GM12875 (cell line): Measurements from ENCODE around the gene ITSN2.

ENCODE experiments used
- H3K4me3 ChIP-seq: one replicate; pipeline ENCODE4 v1.5.1; 2011; ENCODE audit warnings: low read depth, low read length, control low read depth
- TF ChIP-seq, protein P1 (sequence below): IDR thresholded peaks from 2 replicates; pipeline ENCODE4 v1.5.1; 2011; ENCODE audit warnings: low read depth, mild to moderate bottlenecking, control low read depth, inconsistent platforms, low read length, moderate library complexity, borderline replicate concordance; ENCODE audit not compliant: insufficient read depth

The ITSN2 gene

GRCh38 chr2:24380820-24381219 is 20.5 kb upstream of the ITSN2 start:
- TF ChIP-seq, protein P1, sequence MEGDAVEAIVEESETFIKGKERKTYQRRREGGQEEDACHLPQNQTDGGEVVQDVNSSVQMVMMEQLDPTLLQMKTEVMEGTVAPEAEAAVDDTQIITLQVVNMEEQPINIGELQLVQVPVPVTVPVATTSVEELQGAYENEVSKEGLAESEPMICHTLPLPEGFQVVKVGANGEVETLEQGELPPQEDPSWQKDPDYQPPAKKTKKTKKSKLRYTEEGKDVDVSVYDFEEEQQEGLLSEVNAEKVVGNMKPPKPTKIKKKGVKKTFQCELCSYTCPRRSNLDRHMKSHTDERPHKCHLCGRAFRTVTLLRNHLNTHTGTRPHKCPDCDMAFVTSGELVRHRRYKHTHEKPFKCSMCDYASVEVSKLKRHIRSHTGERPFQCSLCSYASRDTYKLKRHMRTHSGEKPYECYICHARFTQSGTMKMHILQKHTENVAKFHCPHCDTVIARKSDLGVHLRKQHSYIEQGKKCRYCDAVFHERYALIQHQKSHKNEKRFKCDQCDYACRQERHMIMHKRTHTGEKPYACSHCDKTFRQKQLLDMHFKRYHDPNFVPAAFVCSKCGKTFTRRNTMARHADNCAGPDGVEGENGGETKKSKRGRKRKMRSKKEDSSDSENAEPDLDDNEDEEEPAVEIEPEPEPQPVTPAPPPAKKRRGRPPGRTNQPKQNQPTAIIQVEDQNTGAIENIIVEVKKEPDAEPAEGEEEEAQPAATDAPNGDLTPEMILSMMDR: no peak
- H3K4me3 ChIP-seq: no peak overlapping the region

DNA sequence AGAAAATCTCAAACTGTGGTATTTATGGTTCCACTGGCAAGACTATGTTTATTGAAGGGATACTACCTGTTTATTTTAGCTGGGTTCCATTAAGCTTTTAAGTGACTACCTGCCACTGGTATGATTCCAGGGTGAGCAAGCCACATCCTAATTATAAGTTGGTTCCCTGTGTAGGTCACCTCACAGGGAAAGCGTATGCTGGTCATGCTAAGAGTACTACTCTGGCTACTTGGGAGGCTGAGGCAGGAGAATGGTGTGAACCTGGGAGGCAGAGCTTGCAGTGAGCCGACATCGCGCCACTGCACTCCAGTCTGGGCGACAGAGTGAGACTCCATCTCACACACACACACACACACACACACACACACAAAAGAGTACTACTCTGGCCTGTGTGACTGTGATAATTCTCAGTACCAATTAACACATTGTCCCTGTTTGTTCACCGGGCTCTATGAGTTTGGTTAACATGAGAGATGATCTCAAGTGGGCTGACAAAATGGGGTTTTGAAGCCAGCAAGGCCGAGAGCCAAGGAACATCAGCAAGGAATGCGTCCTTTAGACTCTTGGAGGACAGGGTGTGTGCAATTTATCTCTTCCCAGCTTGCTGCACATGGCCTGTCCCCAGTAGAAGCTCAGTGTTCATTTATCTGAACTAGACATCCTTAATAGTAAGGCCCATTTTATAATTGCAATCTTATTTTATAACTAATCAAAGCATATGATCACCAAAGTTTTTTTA is 15.2 kb upstream of the ITSN2 start:
- no peak overlapping the region for H3K4me3 ChIP-seq
- TF ChIP-seq, protein P1: no peak

GRCh38 chr2:24374301-24374700 is 14.0 kb upstream of the ITSN2 start:
- TF ChIP-seq, protein P1: no peak
- H3K4me3 ChIP-seq: no peak overlapping the region

GRCh38 chr2:24372033-24372432 is 11.7 kb upstream of the ITSN2 start:
- TF ChIP-seq, protein P1: no peak
- no peak overlapping the region for H3K4me3 ChIP-seq

DNA sequence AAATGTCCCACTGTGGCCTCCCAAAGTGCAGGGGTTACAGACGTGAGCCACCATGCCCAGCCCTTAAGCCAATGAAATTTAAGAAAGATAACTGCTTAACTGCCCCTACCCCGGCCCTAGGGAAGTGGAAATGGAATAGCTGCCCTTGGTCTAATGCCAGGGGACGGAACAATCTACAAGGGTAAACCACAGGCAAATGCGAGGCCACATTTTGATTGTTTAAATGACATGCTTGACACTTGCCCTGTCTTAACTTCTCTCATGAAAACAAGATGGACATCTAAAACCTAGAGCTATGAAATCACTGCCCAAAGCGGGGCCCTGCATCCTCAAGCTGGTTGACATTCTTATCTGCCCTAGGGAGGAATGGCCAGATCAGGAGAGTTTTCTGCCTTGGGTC is 5.5 kb upstream of the ITSN2 start:
- TF ChIP-seq, protein P1: no peak

DNA sequence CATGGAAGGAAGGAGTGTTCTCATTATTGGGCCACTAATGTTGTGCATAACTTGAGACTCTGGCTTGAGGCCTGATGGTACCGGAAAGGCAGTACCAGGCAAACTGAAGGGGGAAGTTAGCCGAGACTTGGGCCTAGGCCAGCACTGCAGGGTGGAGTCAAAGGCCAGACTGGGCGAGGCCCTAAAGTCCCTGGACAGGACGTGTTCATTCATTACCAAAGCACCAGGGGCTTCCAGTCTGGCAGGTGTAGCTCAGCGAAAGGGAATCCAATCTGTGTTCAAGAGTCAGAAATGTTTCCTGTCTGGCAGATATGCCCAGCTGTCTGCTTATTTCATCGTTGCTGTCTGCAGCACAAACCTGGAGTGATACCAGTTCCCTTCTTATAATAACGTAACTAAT is 4.7 kb upstream of the ITSN2 start:
- TF ChIP-seq, protein P1: no peak
- no peak overlapping the region for H3K4me3 ChIP-seq

More for the DNA sequence above, 5.5 kb upstream of the ITSN2 start:
- no peak overlapping the region for H3K4me3 ChIP-seq

GRCh38 chr2:24363301-24363700 is 3.0 kb upstream of the ITSN2 start:
- TF ChIP-seq, protein P1: no peak
- H3K4me3 ChIP-seq: no peak overlapping the region
